GM12865 (cell line): ENCODE results near the gene PCDHGB3.
A peak's percentile ranks its signal among the peaks of the same experiment; 100 is the strongest.

ENCODE experiments used
- DNase-seq: peaks from one replicate; pipeline ENCODE4 v3.0.0; 2010; ENCODE audit warnings: low read depth
- H3K4me3 ChIP-seq: 2 replicates; pipeline ENCODE4 v1.5.1; 2011; ENCODE audit warnings: mild to moderate bottlenecking, low read depth, low read length, control low read depth
- TF ChIP-seq, protein P1 (sequence below): IDR thresholded peaks from 2 replicates; pipeline ENCODE4 v1.5.1; 2011; ENCODE audit warnings: low read length, control low read depth, low read depth, inconsistent platforms; ENCODE audit not compliant: insufficient read depth; ENCODE audit errors: missing control alignments

The PCDHGB3 gene

DNA sequence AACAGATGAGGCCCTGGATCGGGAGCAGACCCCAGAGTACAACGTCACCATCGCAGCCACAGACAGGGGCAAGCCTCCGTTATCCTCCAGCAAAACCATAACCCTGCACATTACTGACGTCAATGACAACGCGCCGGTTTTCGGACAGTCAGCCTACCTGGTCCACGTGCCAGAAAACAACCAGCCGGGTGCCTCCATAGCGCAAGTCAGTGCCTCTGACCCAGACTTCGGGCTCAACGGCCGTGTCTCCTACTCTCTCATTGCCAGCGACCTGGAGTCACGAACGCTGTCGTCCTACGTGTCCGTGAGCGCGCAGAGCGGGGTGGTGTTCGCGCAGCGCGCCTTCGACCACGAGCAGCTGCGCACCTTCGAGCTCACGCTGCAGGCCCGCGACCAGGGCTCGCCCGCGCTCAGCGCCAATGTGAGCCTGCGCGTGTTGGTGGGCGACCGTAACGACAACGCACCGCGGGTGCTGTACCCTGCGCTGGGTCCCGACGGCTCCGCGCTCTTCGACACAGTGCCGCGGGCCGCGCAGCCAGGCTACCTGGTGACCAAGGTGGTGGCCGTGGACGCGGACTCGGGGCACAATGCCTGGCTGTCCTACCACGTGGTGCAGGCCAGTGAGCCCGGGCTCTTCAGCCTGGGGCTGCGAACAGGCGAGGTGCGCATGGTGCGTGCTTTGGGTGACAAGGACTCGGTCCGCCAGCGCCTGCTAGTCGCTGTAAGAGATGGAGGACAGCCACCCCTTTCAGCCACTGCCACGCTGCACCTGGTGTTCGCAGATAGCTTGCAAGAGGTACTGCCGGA lies 49.2 kb downstream of the PCDHGB3 start:
- TF ChIP-seq, protein P1, sequence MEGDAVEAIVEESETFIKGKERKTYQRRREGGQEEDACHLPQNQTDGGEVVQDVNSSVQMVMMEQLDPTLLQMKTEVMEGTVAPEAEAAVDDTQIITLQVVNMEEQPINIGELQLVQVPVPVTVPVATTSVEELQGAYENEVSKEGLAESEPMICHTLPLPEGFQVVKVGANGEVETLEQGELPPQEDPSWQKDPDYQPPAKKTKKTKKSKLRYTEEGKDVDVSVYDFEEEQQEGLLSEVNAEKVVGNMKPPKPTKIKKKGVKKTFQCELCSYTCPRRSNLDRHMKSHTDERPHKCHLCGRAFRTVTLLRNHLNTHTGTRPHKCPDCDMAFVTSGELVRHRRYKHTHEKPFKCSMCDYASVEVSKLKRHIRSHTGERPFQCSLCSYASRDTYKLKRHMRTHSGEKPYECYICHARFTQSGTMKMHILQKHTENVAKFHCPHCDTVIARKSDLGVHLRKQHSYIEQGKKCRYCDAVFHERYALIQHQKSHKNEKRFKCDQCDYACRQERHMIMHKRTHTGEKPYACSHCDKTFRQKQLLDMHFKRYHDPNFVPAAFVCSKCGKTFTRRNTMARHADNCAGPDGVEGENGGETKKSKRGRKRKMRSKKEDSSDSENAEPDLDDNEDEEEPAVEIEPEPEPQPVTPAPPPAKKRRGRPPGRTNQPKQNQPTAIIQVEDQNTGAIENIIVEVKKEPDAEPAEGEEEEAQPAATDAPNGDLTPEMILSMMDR: no peak
- DNase-seq: no peak
- H3K4me3 ChIP-seq: no peak overlapping the region

DNA sequence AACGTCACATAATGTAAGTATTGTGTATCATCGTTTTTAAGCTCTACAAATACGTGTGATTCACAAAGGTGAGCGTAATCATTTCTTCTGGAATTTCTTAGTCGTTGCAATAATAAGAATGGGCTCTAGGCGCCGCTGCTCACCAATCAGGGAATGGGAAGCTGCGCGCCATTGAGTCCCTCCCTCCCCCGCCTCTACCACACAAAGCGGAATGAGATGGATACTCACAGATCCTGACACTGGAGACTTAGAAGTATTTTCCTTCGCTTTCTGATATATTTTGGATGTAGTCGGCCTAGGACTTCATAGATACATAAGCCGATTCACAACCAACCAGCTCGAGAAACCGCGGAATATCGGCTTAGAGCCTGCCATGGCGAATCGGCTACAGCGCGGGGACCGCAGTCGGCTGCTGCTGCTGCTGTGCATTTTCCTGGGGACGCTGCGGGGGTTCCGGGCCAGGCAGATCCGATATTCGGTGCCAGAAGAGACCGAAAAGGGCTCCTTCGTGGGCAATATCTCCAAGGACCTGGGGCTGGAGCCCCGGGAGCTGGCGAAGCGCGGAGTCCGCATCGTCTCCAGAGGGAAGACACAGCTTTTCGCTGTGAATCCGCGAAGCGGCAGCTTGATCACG lies 50.9 kb downstream of the PCDHGB3 start, which contains the start of gene PCDHGA11:
Gene PCDHGA11, plus strand, starts transcription at position 197 of the 634 bp plus-strand sequence. Its CDS starts 177 bp downstream, at position 374.
- TF ChIP-seq, protein P1: peak; percentile 51
- DNase-seq: peak; percentile 77
- H3K4me3 ChIP-seq: peak within 1 kb of the TSS; percentile 65

DNA sequence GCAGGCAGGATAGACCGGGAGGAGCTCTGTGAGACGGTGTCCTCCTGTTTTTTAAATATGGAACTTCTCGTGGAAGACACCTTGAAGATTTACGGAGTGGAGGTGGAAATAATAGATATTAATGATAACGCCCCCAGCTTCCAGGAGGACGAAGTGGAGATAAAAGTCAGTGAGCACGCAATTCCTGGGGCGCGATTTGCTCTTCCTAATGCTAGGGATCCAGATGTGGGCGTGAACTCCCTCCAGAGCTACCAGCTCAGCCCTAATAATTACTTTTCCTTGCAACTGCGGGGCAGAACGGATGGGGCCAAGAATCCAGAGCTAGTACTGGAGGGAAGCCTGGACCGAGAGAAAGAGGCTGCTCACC lies 51.4 kb downstream of the PCDHGB3 start:
- DNase-seq: no peak
- TF ChIP-seq, protein P1: no peak
- peak overlapping the region; percentile 65 for H3K4me3 ChIP-seq
